Activated naive CD8-positive, alpha-beta T cell (primary cell): ENCODE data around the gene USHBP1.
"Not testable (repeated sequence)": the region's sequence is repeated elsewhere in the genome, so short reads cannot be mapped to it uniquely, and the experiment has no call there.

ENCODE experiments used
- H3K27ac Mint-ChIP-seq: one replicate; pipeline ENCODE4 v1.8.0; 2021; ENCODE audit warnings: mixed read lengths
- H3K27me3 Mint-ChIP-seq: one replicate; pipeline ENCODE4 v1.8.0; 2021; ENCODE audit warnings: mixed read lengths
- H3K36me3 Mint-ChIP-seq: one replicate; pipeline ENCODE4 v1.8.0; 2021; ENCODE audit warnings: mixed read lengths
- H3K4me1 Mint-ChIP-seq: one replicate; pipeline ENCODE4 v1.8.0; 2021; ENCODE audit warnings: low read depth, mixed read lengths
- H3K4me3 Mint-ChIP-seq: one replicate; pipeline ENCODE4 v1.8.0; 2021; ENCODE audit warnings: mild to moderate bottlenecking, mixed read lengths
- H3K9me3 Mint-ChIP-seq: one replicate; pipeline ENCODE4 v1.8.0; 2021; ENCODE audit warnings: low read depth, mixed read lengths

USHBP1 gene

GRCh38 chr19:17303167-17303939 is 38.8 kb upstream of the USHBP1 start, which contains the start of gene ABHD8:
Gene ABHD8 (minus strand): TSS chr19:17303425. CDS start chr19:17301616, 1,809 bp downstream.
- Mint-ChIP-seq H3K4me3 (peak within 1 kb of the TSS; percentile 68), H3K9me3 (no peaks in the 10 kb centered on the region), H3K4me1 (peaks cover 30% of the 10 kb centered on the region), H3K27ac (no peak within 1 kb of the TSS), H3K27me3 (no peaks in the 10 kb centered on the region), H3K36me3 (no peaks in the 10 kb centered on the region)

- Mint-ChIP-seq H3K4me3 (peak overlapping the region; percentile 68), H3K27ac (no peak overlapping the region), H3K36me3 (no peaks in the 10 kb centered on the region), H3K27me3 (no peaks in the 10 kb centered on the region), H3K4me1 (peaks cover 25% of the 10 kb centered on the region), H3K9me3 (no peaks in the 10 kb centered on the region)
These were observed 38.0 kb upstream of the USHBP1 start for GRCh38 chr19:17302391-17303166.

- Mint-ChIP-seq H3K27me3 (no peaks in the 10 kb centered on the region), H3K36me3 (peaks cover 2% of the 10 kb centered on the region), H3K27ac (no peak overlapping the region), H3K4me1 (peaks cover 20% of the 10 kb centered on the region), H3K4me3 (no peak overlapping the region), H3K9me3 (no peaks in the 10 kb centered on the region)
These were observed 36.6 kb upstream of the USHBP1 start for GRCh38 chr19:17300992-17301619.

DNA sequence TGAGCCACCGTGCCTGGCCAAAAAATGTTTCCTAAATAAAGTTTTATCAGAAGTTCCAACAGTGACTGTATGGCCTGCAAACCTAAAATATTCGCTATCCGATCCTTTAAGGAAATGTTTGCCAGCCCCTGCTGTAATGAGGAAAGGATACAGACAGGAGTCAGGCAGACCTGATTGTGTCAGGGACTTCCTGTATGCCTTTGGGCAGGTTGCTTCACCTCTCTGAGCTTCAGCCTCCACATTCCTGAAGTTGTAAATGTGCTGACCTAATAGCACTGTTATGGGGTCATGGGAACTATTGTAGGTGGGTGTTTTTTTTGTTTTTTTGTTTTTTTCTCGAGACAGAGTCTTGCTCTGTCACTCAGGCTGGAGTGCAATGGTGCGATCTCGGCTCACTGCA is 32.4 kb upstream of the USHBP1 start:
- Mint-ChIP-seq H3K27me3 (no peaks in the 10 kb centered on the region), H3K4me1 (peaks cover 7% of the 10 kb centered on the region), H3K36me3 (peaks cover 2% of the 10 kb centered on the region), H3K9me3 (no peaks in the 10 kb centered on the region), H3K4me3 (no peak overlapping the region), H3K27ac (no peak overlapping the region)

GRCh38 chr19:17296273-17296672 is 31.7 kb upstream of the USHBP1 start:
- Mint-ChIP-seq H3K36me3 (peaks cover 2% of the 10 kb centered on the region), H3K4me1 (peaks cover 5% of the 10 kb centered on the region), H3K4me3 (no peak overlapping the region), H3K27ac (no peak overlapping the region), H3K27me3 (no peaks in the 10 kb centered on the region), H3K9me3 (no peaks in the 10 kb centered on the region)

DNA sequence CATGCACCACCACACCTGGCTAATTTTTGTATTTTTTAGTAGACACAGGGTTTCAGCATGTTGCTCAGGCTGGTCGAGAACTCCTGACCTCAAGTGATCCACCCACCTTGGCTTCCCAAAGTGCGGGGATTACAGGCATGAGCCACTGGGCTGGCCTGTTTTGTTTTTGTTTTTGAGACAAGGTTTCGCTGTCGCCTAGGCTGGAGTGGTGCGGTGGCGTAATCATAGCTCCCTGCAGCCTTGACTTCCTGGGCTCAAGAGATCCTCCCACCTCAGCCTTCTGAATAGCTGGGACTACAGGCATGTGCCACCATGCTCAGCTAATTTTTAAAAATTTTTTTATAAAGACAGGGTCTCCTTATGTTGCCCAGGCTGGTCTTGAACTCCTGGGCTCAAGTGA is 31.0 kb upstream of the USHBP1 start:
- H3K27ac Mint-ChIP-seq, H3K9me3 Mint-ChIP-seq, H3K4me3 Mint-ChIP-seq, H3K4me1 Mint-ChIP-seq, H3K36me3 Mint-ChIP-seq, H3K27me3 Mint-ChIP-seq: not testable (repeated sequence)

DNA sequence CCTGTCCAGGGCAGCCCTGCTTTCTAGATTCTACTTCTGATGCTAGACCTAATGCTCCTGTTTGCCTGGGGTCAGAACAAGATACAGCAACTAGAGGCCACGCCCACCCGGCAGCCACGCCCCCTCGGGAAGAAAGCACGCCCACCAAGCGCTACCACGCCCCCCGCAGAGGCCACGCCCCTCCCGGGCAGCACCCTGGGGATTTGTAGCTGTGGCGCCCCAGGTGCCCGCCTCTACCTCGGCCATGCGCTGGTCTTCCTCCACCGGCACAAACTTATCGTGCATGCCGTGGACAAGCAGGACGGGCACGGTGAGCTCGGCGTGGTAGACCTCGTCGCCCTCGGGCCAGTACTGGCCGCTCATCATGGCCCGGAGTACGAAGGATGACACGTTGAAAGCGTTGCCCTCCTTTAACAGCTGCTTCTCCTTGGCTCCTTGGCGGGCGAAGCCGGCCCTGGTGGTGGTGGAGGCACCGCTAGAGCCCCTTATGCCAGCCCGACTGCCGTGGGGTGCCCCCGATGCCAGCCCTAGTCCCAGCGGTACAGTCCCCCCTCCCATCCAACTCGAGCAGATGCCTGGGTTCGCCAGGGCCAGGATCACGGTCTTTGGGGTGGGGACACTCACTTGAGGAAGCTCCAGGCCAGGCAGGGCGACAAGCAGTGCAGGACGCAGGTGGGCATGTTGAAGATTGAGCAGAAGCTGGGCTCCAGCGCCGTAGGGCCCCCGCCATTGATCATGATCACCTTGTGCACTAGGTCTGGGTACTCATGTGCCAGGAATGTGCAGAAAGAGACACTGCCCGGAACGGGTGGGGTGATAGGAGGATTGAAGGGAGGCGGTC is 29.7 kb upstream of the USHBP1 start:
- Mint-ChIP-seq H3K36me3 (peaks cover 2% of the 10 kb centered on the region), H3K4me1 (peaks cover 5% of the 10 kb centered on the region), H3K27ac (no peak overlapping the region), H3K9me3 (no peaks in the 10 kb centered on the region), H3K4me3 (no peak overlapping the region), H3K27me3 (no peaks in the 10 kb centered on the region)

- Mint-ChIP-seq H3K27ac (no peak overlapping the region), H3K4me3 (no peak overlapping the region), H3K9me3 (no peaks in the 10 kb centered on the region), H3K27me3 (no peaks in the 10 kb centered on the region), H3K4me1 (peaks cover 5% of the 10 kb centered on the region), H3K36me3 (peaks cover 2% of the 10 kb centered on the region)
These were observed 29.1 kb upstream of the USHBP1 start for GRCh38 chr19:17293605-17294004.

- H3K36me3 Mint-ChIP-seq, result peaks cover 2% of the 10 kb centered on the region
- H3K9me3 Mint-ChIP-seq, result no peaks in the 10 kb centered on the region
- H3K27ac Mint-ChIP-seq, result peak overlapping the region; percentile 89
- peak overlapping the region; percentile 91 for H3K4me3 Mint-ChIP-seq
- peaks cover 5% of the 10 kb centered on the region for H3K4me1 Mint-ChIP-seq
- H3K27me3 Mint-ChIP-seq, result no peaks in the 10 kb centered on the region
These were observed 27.9 kb upstream of the USHBP1 start for GRCh38 chr19:17292301-17293074.

DNA sequence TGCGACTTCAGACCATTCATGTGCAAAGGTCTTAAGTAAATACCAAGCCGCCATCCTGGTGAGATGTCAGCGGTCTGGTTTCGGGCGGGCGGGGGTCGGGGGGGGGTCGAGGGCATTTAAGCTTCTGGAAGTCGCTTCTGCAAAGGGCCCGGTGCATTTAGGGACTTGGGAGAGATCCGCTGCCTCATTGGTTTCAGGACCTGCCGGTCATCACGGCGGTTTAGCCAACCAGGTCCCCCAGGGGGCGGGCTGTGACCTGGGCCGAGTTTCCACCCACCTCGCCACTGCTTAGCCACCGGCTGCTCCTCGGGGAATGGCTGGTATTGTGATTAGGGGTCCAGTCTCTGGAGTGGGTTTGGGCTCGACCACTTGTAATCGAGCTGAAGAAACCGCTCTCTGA is 24.9 kb upstream of the USHBP1 start:
- Mint-ChIP-seq H3K36me3 (peaks cover 3% of the 10 kb centered on the region), H3K27me3 (no peaks in the 10 kb centered on the region), H3K4me3 (no peak overlapping the region), H3K27ac (no peak overlapping the region), H3K9me3 (no peaks in the 10 kb centered on the region), H3K4me1 (peaks cover 4% of the 10 kb centered on the region)

DNA sequence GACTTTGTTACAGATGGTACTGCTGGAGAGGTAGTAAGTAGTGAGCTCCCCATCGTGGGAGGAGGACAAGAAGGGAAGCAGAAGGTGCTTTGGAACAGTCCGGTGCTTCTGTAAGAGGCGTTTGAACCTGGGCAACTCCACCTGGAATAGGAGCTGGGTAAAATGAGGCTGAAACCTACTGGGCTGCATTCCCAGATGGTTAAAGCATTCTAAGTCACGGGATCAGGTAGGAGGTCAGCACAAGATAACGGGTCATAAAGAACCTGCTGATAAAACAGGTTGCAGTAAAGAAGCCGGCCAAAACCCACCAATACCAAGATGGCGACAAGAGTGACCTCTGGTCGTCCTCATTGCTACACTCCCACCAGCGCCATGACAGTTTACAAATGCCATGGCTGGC is 22.2 kb upstream of the USHBP1 start:
- Mint-ChIP-seq H3K4me3 (no peak overlapping the region), H3K27ac (no peak overlapping the region), H3K36me3 (peaks cover 3% of the 10 kb centered on the region), H3K27me3 (no peaks in the 10 kb centered on the region), H3K9me3 (no peaks in the 10 kb centered on the region), H3K4me1 (peaks cover 4% of the 10 kb centered on the region)

- Mint-ChIP-seq H3K27ac (no peak overlapping the region), H3K27me3 (no peaks in the 10 kb centered on the region), H3K36me3 (peaks cover 3% of the 10 kb centered on the region), H3K4me1 (peaks cover 5% of the 10 kb centered on the region), H3K4me3 (no peak overlapping the region), H3K9me3 (no peaks in the 10 kb centered on the region)
These were observed 21.7 kb upstream of the USHBP1 start for GRCh38 chr19:17286263-17286662.

DNA sequence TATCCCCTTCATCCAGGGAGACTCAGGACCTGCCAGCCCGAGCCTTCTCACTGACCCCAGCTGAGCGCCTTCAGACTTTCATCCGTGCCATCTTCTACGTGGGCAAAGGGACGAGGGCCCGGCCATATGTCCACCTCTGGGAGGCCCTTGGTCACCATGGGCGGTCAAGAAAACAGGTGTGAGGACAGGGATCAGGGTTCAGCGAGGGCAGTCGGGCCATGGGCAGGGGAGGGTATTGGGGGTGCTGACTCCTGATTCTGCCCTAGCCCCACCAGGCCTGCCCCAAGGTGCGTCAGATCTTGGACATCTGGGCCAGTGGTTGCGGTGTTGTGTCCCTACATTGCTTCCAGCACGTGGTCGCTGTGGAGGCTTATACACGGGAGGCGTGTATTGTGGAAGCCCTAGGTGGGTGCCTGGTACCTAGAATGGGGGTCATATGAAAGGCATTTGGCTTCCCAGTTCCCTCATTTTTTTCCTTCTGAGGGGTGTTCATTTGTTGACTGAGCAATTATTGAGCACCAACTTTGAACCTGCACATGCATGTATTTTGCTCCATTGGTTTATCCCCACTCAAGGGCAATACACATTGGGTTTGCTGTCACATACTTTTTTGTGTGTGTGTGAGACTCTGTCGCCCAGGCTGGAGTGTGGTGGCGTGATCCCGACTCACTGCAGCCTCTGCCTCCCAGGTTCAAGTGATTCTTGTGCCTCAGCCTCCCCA is 21.0 kb upstream of the USHBP1 start:
- Mint-ChIP-seq H3K27ac (no peak overlapping the region), H3K27me3 (no peaks in the 10 kb centered on the region), H3K4me3 (no peak overlapping the region), H3K4me1 (peaks cover 6% of the 10 kb centered on the region), H3K9me3 (no peaks in the 10 kb centered on the region), H3K36me3 (peaks cover 3% of the 10 kb centered on the region)
